Middle frontal gyrus (tissue), 1 donor: ENCODE results near the gene MGAT3.

ENCODE experiments used
- DNase-seq: peaks from one replicate; pipeline ENCODE4 v3.0.0-alpha.2; 2015; ENCODE audit warnings: low spot score; ENCODE audit errors: extremely low spot score

The MGAT3 gene

GRCh38 chr22:39449708-39450107, 7.1 kb upstream of the MGAT3 start:
- no peak for DNase-seq

DNA sequence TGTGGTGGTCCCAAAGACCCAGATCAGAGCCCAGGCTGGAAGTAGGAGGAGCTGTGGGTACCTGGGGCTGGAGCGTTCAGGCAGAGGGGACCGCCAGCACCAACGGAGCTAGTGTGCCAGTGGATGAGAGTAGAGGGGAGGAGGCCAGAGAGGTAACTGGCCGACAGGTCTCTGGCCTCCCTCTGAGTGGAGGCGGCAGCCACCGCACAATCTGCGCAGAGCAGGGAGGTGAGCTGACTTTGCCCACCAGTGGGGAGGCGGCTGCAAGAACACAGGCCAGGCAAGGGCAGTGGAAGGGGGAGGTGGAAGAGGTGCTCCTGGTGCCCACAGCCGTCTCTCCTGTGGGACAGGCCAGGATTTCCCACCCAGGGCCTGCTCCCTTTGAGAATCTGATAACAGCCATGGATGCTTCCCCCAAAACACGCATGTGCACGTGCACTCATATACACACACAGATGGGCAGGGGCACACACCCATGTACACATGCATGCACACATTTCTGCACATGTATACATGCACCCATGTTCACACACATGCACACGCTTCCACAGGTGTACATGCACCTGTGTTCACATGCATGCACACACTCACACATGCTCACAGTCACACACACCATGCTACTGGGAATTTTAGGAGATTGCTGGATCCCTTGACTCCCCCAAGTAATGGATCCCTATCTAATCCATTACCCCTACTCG, 6.4 kb upstream of the MGAT3 start:
- no peak for DNase-seq

GRCh38 chr22:39452740-39453040, 4.1 kb upstream of the MGAT3 start:
- no peak for DNase-seq

DNA sequence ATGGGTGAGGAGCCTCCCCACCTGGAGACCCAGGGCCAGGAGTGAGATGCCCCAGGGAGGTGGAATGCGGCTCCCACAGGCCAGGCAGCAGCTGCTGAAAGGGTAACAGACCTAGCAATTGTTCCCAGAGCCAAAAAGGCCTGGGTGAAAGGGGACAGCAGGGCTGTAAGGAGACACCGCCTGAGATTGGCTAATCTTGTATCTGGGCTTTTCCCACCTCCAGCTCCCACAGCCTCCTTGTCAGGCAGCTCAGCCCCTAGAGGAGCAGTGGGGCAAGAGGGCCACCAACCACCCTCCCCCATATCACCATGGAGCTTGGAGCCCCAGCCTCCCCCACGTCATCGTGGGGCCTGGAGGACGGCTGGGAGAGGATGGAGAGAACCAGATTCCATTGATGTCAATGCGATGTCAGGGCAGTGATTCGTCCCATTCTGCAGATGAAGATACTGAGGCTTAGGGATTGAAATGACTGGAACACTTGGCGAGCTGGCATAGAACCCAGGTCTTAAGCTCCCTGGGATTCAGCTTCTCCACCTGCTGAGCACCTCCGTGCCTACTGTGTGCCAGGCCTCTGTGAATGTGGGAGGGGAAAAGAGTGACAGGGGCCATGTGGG, 2.9 kb upstream of the MGAT3 start:
- DNase-seq: no peak

DNA sequence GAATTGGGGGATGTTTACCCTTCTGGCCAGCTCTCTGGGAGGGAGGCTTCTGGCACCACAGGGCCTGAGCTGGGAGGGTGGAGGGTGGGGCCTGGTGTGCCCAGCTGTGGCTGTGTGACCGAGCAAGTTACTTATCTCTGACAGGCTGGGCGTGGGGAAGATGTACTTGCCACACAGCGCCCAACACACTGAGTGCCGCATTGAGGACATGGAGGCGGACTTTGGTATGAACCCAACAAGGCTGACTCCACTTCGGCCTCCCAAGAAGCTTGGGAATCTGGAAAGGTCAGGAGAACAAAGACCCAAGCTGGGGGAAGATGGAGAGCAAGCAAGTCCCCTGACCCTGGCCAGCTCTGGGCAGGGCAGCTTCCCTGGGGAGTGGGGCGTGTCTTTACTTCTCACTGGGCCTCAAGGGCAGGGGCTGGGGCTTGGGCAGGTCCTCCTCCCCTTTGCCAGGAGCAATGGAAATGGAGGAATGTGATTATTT, 2.4 kb upstream of the MGAT3 start:
- DNase-seq: no peak

DNA sequence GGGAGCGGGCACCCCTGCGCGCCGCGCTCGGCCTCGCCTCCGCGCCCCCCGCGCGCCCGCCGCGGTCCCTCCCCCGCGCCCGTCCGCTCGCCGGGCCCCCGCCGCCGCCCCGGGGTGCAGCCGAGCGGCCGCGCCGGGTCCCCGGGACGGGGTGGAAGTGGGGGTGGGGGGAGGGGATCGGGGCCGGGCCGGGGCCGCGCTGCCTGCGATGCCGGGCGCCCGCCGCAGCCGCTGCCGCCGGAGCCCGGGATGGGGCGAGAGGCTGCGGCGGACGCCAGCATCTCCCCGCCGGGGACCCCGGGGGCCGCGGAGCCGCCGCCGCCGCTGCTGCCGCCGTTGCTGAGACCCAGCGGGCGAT, 365 bp downstream of the MGAT3 start:
- DNase-seq: no peak

GRCh38 chr22:39457556-39458443, 988 bp downstream of the MGAT3 start:
- DNase-seq: no peak

DNA sequence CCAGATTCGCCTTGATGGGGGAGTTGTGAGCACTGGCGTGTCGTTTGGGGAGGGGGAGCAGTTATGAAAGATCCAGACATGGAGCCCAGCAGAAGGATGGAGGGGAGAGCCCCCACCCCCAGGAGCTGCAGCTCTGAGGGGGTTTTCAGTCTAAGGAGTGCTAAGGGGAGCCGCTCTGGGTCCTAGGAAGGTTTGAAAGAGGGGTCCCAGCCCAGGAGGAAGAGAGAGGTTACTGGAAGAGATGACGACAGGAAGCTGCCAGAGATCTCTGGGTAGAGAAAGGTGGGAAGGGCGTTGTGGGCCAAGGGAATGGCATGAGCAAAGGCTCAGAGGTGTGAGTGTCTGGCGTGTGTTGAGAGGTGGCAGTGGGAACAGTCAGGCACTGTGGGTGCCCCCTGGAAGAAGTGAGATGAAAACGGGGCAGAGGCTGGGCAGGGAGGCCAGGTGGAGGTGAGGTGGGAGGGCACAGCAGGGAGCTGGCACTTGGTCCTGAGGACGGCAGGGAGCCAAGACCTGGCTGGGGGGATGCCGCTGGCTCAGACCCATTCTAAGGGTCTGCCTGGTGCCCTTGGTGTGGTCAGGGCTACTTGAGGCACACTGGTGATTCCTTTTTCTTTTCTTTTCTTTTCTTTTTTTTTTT, 1.8 kb downstream of the MGAT3 start:
- DNase-seq: no peak

- DNase-seq: no peak
These were observed 2.9 kb downstream of the MGAT3 start for GRCh38 chr22:39459681-39460080.

DNA sequence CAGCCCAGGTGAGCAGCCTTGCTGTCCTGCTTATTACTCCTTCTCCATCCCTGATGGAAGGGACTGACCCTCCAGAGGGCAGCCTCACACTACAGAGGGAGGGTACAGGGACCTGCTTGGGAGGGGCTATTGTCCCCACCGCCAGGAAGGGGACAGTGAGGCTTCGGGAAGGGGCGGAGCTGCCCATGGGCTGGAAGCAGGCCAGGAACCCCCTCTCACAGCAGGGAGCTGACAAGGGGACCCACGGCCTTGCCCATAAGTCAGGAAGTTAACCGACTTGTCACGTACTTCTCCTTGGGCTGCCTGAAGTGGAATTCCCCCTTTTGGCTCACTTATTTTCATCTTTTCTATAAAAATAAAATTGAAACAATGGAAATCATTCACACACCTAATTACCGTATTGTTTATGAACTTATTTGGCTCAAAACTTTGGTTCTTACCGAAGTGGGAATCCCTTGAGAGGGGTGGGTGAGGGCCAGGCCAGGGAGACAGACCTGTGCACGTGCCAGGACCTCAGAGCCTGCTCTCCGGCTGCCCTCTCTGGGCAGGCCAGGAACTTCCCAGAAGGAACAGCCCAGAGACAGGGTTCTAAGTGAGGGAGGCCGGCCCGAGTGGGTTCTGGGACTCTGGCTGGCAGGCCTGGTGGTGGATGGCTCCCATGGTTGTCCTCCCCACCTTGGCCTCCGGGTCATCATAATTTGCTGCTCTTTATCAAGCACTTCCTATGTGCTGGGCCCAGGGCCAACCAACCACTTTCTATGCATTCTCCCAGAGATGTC, 5.8 kb downstream of the MGAT3 start:
- no peak for DNase-seq

DNA sequence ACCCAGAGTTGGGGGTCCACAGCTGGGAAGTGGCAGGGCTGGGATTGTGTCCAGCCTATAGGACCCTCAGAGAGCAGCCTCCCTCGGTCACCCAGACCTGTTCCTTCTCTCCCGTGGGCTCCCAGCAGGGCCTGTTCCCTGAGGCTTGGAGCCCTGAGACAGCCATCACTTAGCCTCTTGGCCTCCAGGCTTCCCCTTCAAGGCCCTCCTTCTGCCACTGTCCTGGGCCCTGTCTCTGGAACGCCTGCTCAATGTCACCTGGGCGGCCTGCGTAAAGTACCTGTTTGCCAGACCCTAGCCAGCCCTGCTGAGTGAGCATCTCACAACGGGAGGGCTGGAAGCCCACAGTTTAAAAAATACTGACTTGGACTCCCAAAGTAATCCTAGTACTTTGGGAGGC, 6.5 kb downstream of the MGAT3 start:
- no peak for DNase-seq

GRCh38 chr22:39463931-39464390, 7.1 kb downstream of the MGAT3 start:
- DNase-seq: peak; percentile 52

DNA sequence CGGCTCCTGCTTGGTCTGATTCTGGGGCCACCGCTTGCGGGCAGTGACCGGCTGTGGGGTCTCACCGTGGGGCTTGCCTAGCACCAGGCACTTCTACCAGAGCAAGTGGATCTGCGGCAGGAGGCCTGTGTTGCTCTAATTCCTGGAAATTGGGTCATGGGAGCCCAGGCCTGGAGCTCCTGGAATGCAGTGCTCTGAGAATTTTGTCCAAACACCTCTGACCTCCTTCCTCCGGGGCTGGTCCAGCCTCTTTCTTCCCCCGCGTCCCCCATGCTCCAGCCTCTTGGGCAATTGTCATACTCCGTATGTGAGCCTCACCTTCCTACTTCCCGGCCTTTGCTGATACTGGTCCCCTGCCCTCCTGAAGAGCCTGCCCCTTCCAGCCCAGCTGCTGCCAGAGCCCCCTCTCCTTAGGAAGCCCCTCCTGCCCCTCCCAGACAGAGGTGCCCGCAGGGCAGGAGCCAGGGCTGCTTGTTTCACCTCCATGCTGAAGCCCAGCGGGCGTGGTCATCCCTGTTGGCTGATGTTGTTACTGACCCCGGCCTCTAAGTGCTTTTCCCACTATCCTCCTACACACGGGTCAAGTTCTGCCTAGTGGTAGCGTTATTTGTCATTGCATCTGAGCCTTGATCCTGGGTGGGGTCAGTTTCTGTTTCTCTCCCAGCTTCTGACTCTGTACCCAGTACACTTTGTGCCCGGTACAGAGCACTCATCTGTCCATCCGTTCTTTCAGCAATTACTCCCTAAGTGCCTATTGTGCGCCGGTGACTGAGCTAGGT, 9.6 kb downstream of the MGAT3 start:
- no peak for DNase-seq

DNA sequence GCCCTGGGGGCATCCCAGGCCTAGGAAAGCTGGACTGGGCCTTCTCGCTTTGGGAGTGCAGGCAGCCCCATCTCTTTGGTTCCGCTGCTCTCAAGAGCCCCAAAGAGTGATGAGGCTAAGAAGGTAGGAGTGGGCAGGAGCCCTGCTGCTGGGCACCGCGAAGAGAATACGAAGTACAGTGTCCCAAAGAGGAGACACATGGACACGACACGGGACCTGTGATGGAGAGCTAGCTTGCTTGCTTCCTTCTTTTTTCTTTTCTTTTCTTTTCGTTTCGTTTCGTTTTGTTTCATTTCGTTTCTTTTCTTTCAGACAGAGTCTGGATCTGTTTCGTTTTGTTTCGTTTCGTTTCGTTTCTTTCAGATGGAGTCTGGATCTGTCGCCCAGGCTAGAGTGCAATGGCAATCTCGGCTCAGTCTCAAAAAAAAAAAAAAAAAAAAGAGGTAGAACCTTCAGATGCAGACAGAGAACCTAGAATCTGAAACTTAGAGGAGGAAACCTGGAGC, 10.6 kb downstream of the MGAT3 start:
- no peak for DNase-seq

- no peak for DNase-seq
These were observed 11.9 kb downstream of the MGAT3 start for GRCh38 chr22:39468487-39469325.

- DNase-seq: no peak
These were observed 12.5 kb downstream of the MGAT3 start for GRCh38 chr22:39469326-39469680.

DNA sequence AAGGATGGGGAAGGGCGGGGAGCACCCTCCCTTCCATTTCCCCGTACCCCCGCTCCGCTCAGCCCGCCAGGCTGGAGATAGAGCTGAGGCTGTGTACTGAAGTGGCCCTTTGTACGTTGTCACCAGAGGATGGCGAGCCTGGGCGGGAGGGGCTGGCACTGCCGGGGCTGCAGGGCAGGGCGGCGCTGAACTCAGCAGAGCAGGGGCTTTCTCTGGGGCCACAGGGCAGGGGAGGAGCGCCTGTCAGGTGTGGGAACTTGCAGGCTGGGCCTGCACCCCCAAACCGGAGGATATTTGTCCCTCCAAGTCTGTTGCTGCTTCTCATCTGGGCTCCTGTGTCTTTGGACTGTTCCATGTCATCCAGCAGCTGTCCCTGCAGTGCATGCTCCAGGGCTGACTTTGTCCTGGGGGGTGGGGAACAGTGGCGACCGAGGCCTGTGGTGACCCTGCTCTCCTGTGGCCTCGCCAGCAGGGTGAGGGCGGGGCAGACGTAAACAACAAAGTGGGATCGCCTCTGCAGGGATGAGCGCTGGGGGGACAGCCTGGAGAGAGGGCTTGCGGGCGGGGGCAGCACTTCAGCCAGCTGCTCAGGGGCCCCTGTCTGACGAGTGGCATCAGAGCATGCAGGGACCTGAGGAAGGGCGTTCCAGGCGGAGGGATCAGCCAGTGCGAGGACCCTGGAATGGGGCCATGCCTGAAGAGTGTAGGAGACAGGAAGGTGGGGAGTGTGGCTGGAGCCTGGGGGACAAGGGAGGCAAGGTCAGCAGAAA, 13.1 kb downstream of the MGAT3 start:
- DNase-seq: peak; percentile 59

DNA sequence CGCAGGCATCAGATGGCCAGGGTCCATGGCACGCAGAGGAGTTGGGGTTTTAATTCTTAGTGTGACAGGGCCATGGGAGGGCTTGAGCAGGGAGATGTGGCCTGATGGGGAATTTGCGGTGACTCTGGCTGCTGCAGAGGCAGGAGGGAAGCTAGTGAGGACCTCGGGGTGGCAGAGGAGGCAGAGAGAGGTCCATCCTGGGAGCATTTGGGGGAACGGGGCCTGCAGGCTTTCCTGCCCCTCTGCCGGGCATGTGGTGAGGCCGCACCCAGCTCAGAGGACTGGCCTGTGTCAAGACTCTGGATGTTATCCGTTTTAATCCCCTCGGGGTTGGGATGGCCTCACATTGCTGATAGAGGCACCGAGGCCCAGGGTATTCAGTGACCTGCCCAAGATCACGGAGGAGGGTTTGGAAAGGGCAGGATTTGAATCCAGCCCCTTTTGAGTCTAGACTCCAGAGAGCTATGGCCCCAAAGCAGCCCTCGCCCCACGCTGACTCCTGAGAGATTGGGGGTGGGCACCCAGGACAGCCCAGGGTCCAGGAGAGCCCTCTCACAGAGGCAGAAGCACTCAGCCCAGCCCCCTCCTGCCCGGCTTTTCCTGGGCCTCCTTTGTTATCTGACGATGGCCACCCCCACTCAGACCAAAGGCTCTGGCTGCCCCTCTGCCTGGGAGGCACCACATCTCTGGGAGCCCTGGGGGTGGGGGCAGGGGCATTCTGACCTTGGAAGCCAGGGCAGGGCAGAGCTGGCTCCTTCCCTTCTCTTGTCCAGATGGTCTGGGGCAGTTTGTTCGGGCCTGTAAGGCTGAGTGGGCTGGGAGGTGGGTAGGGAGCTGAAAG, 13.9 kb downstream of the MGAT3 start:
- no peak for DNase-seq
